ENCODE measurements around the gene QKI.
A peak's percentile ranks its signal among the peaks of the same experiment; 100 is the strongest.

Gene QKI

DNA sequence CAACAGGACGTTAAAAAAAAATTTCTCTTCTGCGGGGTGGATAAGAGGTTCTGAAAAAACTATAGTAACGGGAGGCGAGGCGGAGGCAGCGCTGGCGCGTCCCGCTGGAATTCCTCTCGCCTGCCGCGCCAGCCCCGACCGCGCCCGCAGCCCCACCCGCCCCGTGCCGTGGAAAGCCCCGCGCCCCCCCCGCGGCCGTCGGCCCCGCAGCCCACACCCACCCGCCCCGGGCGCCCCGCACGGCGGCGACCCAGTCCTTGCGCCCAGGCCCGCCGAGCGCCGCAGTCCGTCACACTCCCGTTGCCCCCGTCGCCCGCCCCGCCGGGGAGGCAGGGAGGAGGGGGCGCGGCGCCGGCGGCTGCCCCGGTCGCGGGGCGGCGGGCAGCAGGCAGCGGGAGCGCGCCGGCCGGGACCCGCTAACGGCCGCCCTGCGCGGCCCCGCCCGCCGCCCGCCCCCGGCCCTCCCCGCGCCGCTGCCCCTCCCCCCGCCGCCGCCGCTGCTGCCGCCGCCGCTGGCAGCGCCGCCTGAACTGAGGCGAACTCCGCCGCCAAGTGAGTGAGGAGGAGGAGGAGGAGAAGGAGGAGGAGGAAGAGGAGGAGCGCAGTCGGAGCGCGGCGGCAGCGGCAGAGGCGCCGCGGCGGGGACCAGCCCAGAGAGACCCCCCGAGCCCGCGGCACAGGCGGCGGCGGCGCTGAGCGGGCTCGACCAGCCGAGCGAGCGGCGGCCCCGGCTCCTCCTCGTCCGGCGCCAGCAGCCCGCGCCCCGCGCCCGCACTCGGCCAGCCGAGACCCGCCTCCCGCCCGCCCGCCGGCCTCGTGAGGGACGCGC, at the start of gene QKI:
TSS of gene QKI (plus strand) at position 602 of the 829 bp plus-strand sequence. CDS start 476 bp downstream, outside the sequence.
- TF ChIP-seq, protein P1, sequence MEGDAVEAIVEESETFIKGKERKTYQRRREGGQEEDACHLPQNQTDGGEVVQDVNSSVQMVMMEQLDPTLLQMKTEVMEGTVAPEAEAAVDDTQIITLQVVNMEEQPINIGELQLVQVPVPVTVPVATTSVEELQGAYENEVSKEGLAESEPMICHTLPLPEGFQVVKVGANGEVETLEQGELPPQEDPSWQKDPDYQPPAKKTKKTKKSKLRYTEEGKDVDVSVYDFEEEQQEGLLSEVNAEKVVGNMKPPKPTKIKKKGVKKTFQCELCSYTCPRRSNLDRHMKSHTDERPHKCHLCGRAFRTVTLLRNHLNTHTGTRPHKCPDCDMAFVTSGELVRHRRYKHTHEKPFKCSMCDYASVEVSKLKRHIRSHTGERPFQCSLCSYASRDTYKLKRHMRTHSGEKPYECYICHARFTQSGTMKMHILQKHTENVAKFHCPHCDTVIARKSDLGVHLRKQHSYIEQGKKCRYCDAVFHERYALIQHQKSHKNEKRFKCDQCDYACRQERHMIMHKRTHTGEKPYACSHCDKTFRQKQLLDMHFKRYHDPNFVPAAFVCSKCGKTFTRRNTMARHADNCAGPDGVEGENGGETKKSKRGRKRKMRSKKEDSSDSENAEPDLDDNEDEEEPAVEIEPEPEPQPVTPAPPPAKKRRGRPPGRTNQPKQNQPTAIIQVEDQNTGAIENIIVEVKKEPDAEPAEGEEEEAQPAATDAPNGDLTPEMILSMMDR (IDR thresholded peaks at IDR 0.05; ENCODE audit: insufficient read depth, missing control alignments), result no peak
- FAIRE-seq (no peak), DNase-seq (ENCODE audit: insufficient read length, low spot score) (peak; percentile 23)

DNA sequence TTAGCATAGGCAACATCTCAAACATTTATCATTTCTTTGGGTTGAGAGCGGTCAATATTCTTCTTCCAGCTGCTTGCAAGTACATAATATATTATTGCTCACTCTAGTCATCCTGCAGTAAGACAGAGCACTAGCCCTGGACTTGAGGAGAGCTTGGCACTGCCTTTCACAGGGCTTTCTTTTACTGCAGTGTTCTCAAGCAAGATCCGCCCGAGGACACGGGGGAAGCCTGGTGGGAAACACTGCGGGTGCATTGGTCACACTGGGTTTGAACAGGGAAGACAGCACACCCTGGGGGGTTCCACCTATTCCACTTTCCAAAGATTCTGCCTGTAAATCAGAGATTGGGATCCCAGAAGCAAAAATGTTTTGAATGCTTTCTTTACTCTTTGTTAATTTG, 48.2 kb upstream of the QKI start:
- DNase-seq (ENCODE audit: insufficient read length, low spot score), result no peak
- TF ChIP-seq, protein P1 (IDR thresholded peaks at IDR 0.05; ENCODE audit: insufficient read depth, missing control alignments), result no peak
- no peak for FAIRE-seq

DNA sequence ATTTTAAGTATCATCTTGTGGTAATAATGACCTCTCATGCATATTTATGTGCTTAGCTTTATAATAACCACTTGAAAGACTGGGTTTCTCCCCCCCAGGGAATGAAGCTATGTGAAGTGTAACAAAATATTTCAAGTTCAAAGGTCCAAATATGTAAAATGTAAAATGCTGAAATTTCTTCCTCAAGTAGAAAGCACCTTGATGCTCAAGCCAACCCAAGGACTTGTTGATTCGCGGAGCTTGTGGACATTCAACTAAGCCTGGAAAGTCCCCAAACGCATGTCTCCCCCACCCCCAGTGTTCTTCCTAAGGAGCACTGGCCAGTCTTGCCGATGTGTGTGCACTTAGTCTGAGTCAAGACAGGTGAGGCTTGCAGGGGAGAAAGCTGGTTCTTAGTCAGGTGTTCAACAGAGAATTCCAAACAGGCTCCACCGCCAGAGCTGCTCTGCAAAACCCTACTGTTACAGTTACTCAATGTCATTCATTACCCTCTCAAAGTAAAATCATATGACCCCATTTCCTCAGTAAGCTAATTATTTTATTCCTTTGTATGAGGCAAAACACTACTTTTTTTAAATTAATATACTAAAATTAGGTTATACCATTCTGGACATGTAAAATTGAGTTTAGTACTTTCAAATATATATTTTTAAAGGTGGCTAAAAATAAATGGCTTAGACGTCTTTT, 46.9 kb upstream of the QKI start:
- TF ChIP-seq, protein P1 (IDR thresholded peaks at IDR 0.05; ENCODE audit: insufficient read depth, missing control alignments), result no peak
- DNase-seq (ENCODE audit: insufficient read length, low spot score), result no peak
- FAIRE-seq, result no peak

DNA sequence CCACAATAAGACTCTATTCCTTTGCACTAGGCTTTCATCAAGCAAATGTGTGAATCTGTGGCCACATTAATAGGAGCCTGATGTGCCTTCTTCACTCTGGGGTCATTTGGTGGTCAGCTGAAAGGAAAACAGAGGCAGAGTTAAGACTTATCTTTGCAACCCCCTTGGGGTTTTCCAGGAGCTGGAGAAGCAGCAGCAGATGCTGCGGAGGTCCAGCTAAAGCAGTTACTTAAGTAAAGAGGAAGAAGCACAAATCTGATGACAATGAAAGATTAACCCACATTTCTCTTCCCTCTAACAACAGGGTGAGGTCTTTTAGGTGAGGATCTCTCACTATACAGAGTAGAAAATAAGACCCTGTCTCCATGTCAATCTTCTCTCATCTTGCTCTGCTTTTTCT, 45.4 kb upstream of the QKI start:
- DNase-seq (ENCODE audit: insufficient read length, low spot score) (no peak), FAIRE-seq (no peak)
- TF ChIP-seq, protein P1 (IDR thresholded peaks at IDR 0.05; ENCODE audit: insufficient read depth, missing control alignments), result no peak

DNA sequence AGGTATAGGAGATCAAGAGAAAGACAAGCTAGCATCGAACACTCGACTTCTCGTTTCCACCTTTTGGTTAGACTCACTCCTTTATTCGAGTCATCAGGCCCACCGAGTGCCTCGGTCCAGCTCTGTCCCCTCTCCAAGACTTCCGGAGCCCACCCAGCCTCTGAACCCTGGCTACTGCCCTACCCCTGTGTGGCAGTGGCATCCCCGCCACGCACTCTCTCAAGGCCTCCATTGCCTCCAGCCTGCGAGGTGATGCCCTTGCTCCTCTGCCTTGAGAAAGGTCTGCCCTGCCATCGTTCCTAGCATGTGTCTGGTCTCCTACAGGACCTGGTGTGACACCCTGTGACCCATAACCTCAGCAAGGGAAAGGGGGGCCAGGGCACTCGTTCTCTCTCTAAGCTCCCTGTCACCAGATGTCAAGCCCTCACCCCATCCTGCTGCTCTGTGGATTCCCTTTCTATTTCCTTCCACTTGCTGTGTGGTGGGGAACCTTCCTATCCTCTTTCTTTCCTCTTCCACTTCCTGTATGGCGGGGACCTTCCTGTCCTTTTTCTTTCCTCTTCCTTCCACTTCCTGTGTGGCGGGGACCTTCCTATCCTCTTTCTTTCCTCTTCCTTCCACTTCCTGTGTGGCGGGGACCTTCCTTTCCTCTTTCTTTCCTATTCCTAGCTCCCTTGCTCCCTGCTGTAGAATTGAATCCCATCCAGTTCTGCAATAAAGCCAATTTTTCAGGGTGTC, 44.7 kb upstream of the QKI start:
- TF ChIP-seq, protein P1 (IDR thresholded peaks at IDR 0.05; ENCODE audit: insufficient read depth, missing control alignments), result no peak
- FAIRE-seq (no peak), DNase-seq (ENCODE audit: insufficient read length, low spot score) (no peak)

DNA sequence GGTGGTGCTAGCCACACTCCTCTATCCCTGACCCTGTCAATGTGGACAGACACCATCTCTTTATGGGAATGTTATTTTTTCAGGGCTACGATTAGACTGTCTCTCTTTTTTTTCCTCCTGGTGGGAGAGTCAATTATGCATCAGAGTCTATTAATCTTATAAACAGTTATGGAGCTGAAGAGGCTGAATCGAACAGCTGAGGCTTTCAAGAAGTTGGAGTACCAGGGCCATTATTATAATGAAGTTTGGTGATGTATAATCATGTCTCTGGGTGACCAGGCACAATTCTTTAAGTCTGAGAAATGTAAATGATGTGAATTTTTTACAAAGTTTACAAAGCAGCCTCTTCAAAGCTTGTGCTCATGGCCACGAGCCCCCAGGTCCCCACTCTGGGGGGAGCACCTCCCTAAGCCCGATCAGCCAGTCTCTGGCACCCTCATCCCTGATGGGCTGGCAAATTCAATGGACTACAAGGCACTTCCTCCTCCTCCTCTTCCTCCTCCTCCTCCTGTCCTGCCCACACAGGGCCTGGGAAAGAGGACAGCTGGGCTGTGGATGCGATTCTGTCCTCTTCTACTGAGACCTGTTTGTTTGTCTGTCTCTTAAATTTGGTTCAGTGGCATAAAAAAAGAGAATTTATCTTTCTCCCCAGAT, 43.9 kb upstream of the QKI start:
- TF ChIP-seq, protein P1 (IDR thresholded peaks at IDR 0.05; ENCODE audit: insufficient read depth, missing control alignments), result no peak
- FAIRE-seq, result no peak
- DNase-seq (ENCODE audit: insufficient read length, low spot score), result no peak
